ENCODE data around the gene OLFML2B.

OLFML2B gene

GRCh38 chr1:162003830-162004215, 19.8 kb downstream of the OLFML2B start:
- no peaks in the 10 kb centered on the region for H3K79me2 ChIP-seq (ENCODE audit: insufficient read depth, low read length)
- H3K9me3 ChIP-seq (ENCODE audit: insufficient read depth, low read depth, low read length): no peaks in the 10 kb centered on the region
- peak overlapping the region; percentile 4 for H3K9ac ChIP-seq (ENCODE audit: low read depth, low read length, poor library complexity, severe bottlenecking)
- no peaks in the 10 kb centered on the region for H3K27me3 ChIP-seq (ENCODE audit: insufficient read depth, low read length, poor library complexity, severe bottlenecking)
- H3K9me2 ChIP-seq (replicated peaks; ENCODE audit: low read depth, low read length): no peaks in the 10 kb centered on the region
- peak overlapping the region; percentile 64 for H3K4me2 ChIP-seq (ENCODE audit: low read depth, low read length, poor library complexity, severe bottlenecking)
- H3K4me1 ChIP-seq (ENCODE audit: insufficient read depth, low read length, poor library complexity, severe bottlenecking): peaks cover 34% of the 10 kb centered on the region
- H3F3A ChIP-seq (ENCODE audit: low read depth): no peaks in the 10 kb centered on the region
- no peaks in the 10 kb centered on the region for H3K36me3 ChIP-seq (ENCODE audit: insufficient read depth, low read length)
- peak overlapping the region; percentile 39 for H3K4me3 ChIP-seq (ENCODE audit: low read length, poor library complexity, severe bottlenecking)
- no peaks in the 10 kb centered on the region for H4K20me1 ChIP-seq (ENCODE audit: insufficient read depth, low read length, poor library complexity, severe bottlenecking)
- TF ChIP-seq EZH2phosphoT487 (IDR thresholded peaks at IDR 0.05; ENCODE audit: borderline replicate concordance): no peak
- TF ChIP-seq, protein P1, sequence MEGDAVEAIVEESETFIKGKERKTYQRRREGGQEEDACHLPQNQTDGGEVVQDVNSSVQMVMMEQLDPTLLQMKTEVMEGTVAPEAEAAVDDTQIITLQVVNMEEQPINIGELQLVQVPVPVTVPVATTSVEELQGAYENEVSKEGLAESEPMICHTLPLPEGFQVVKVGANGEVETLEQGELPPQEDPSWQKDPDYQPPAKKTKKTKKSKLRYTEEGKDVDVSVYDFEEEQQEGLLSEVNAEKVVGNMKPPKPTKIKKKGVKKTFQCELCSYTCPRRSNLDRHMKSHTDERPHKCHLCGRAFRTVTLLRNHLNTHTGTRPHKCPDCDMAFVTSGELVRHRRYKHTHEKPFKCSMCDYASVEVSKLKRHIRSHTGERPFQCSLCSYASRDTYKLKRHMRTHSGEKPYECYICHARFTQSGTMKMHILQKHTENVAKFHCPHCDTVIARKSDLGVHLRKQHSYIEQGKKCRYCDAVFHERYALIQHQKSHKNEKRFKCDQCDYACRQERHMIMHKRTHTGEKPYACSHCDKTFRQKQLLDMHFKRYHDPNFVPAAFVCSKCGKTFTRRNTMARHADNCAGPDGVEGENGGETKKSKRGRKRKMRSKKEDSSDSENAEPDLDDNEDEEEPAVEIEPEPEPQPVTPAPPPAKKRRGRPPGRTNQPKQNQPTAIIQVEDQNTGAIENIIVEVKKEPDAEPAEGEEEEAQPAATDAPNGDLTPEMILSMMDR (conservative IDR thresholded peaks at IDR 0.05; ENCODE audit: low read length): no peak
- peak overlapping the region; percentile 5; the same call in 1 of the 2 replicates for H2AFZ ChIP-seq (ENCODE audit: low read length)

GRCh38 chr1:162003061-162003829, 20.4 kb downstream of the OLFML2B start:
- peak overlapping the region; percentile 4 for H3K9ac ChIP-seq (ENCODE audit: low read depth, low read length, poor library complexity, severe bottlenecking)
- no peaks in the 10 kb centered on the region for H3K79me2 ChIP-seq (ENCODE audit: insufficient read depth, low read length)
- H3K4me2 ChIP-seq (ENCODE audit: low read depth, low read length, poor library complexity, severe bottlenecking): peak overlapping the region; percentile 64
- H2AFZ ChIP-seq (ENCODE audit: low read length): peak overlapping the region; percentile 5; the same call in 1 of the 2 replicates
- H3K9me2 ChIP-seq (replicated peaks; ENCODE audit: low read depth, low read length): no peaks in the 10 kb centered on the region
- no peaks in the 10 kb centered on the region for H3K9me3 ChIP-seq (ENCODE audit: insufficient read depth, low read depth, low read length)
- H3F3A ChIP-seq (ENCODE audit: low read depth): no peaks in the 10 kb centered on the region
- H3K4me3 ChIP-seq (ENCODE audit: low read length, poor library complexity, severe bottlenecking): peak overlapping the region; percentile 39
- no peaks in the 10 kb centered on the region for H3K36me3 ChIP-seq (ENCODE audit: insufficient read depth, low read length)
- H4K20me1 ChIP-seq (ENCODE audit: insufficient read depth, low read length, poor library complexity, severe bottlenecking): no peaks in the 10 kb centered on the region
- H3K27me3 ChIP-seq (ENCODE audit: insufficient read depth, low read length, poor library complexity, severe bottlenecking): no peaks in the 10 kb centered on the region
- TF ChIP-seq EZH2phosphoT487 (IDR thresholded peaks at IDR 0.05; ENCODE audit: borderline replicate concordance): no peak
- TF ChIP-seq, protein P1 (conservative IDR thresholded peaks at IDR 0.05; ENCODE audit: low read length): no peak
- peaks cover 34% of the 10 kb centered on the region for H3K4me1 ChIP-seq (ENCODE audit: insufficient read depth, low read length, poor library complexity, severe bottlenecking)

GRCh38 chr1:162000053-162000420, 23.6 kb downstream of the OLFML2B start:
- no peak overlapping the region for H2AFZ ChIP-seq (ENCODE audit: low read length)
- no peaks in the 10 kb centered on the region for H3K9me3 ChIP-seq (ENCODE audit: insufficient read depth, low read depth, low read length)
- H3K4me2 ChIP-seq (ENCODE audit: low read depth, low read length, poor library complexity, severe bottlenecking): no peak overlapping the region
- no peaks in the 10 kb centered on the region for H4K20me1 ChIP-seq (ENCODE audit: insufficient read depth, low read length, poor library complexity, severe bottlenecking)
- no peak overlapping the region for H3K4me3 ChIP-seq (ENCODE audit: low read length, poor library complexity, severe bottlenecking)
- H3K27me3 ChIP-seq (ENCODE audit: insufficient read depth, low read length, poor library complexity, severe bottlenecking): no peaks in the 10 kb centered on the region
- H3K9me2 ChIP-seq (replicated peaks; ENCODE audit: low read depth, low read length): no peaks in the 10 kb centered on the region
- TF ChIP-seq, protein P1 (conservative IDR thresholded peaks at IDR 0.05; ENCODE audit: low read length): no peak
- TF ChIP-seq EZH2phosphoT487 (IDR thresholded peaks at IDR 0.05; ENCODE audit: borderline replicate concordance): no peak
- no peaks in the 10 kb centered on the region for H3K79me2 ChIP-seq (ENCODE audit: insufficient read depth, low read length)
- H3K9ac ChIP-seq (ENCODE audit: low read depth, low read length, poor library complexity, severe bottlenecking): no peak overlapping the region
- no peaks in the 10 kb centered on the region for H3K36me3 ChIP-seq (ENCODE audit: insufficient read depth, low read length)
- H3K4me1 ChIP-seq (ENCODE audit: insufficient read depth, low read length, poor library complexity, severe bottlenecking): peaks cover 33% of the 10 kb centered on the region
- no peaks in the 10 kb centered on the region for H3F3A ChIP-seq (ENCODE audit: low read depth)

Data from Loucy (cell line).